IMR-90 (cell line): Measurements from ENCODE around the gene ZNF780B. TPM values are rescaled to one million over a fixed set of nuclear protein-coding genes. Genes with fewer than 3 reads are reported as not detected.

Experiments used
- ATAC-seq: fragments of 200-7000 bp; cut with Tn5 transposase; 2 replicates; pipeline ENCODE4 v1.9.1; 2020; ENCODE audit warnings: low read depth, mild to moderate bottlenecking, moderate library complexity
- BruUV-seq: library from RNA; stranded (reverse); fragments of 400-500 nt; replicated peaks from 2 replicates; lab custom pipeline; 2021; lab: Mats Ljungman, UMichigan
- CTCF ChIA-PET: fragments of 300-600 bp; formaldehyde crosslinking; extraction: SDS; loops from one replicate; lab custom pipeline; 2021; ENCODE audit warnings: antibody characterized with exemption; lab: Yijun Ruan, JAX
- POLR2A ChIA-PET: fragments of 300-600 bp; sonication (Branson Sonifier 250); formaldehyde crosslinking; loops from one replicate; lab custom pipeline; 2022; ENCODE audit warnings: antibody characterized with exemption; ENCODE audit not compliant: unreplicated experiment; lab: Charles Lee
- DNase-seq: peaks from one replicate; pipeline ENCODE4 v3.0.0; 2013
- H2AFZ ChIP-seq: replicated peaks from 2 replicates; pipeline ENCODE3; 2013; ENCODE audit warnings: low read length, mild to moderate bottlenecking; ENCODE audit not compliant: poor library complexity
- H2AK5ac ChIP-seq: 2 replicates; pipeline ENCODE4 v1.6.1; 2013; ENCODE audit warnings: low read depth, low read length, inconsistent platforms
- H2AK9ac ChIP-seq: replicated peaks from 2 replicates; pipeline ENCODE3; 2013; ENCODE audit warnings: mild to moderate bottlenecking, low read depth, low read length, moderate library complexity; ENCODE audit not compliant: poor library complexity
- H2BK120ac ChIP-seq: 2 replicates; pipeline ENCODE4 v1.6.1; 2013; ENCODE audit warnings: low read depth, low read length, inconsistent platforms
- H2BK15ac ChIP-seq: 3 replicates; pipeline ENCODE4 v1.6.1; 2013; ENCODE audit warnings: low read depth, low read length, inconsistent platforms
- H2BK20ac ChIP-seq: 2 replicates; pipeline ENCODE4 v1.6.1; 2013; ENCODE audit warnings: low read depth, mild to moderate bottlenecking, inconsistent platforms, low read length, moderate library complexity
- H2BK5ac ChIP-seq: 2 replicates; pipeline ENCODE4 v1.6.1; 2013; ENCODE audit warnings: mild to moderate bottlenecking, low read depth, low read length, inconsistent platforms; ENCODE audit not compliant: poor library complexity, severe bottlenecking
- H3K14ac ChIP-seq: replicated peaks from 2 replicates; pipeline ENCODE4 v1.6.1; 2013; ENCODE audit warnings: low read depth, low read length, inconsistent platforms
- H3K18ac ChIP-seq: 2 replicates; pipeline ENCODE4 v1.6.1; 2013; ENCODE audit warnings: low read depth, low read length, control low read depth
- H3K23ac ChIP-seq: 2 replicates; pipeline ENCODE4 v1.6.1; 2013; ENCODE audit warnings: low read depth, low read length, inconsistent platforms
- H3K27ac ChIP-seq: 2 replicates; pipeline ENCODE4 v1.5.1; 2013; ENCODE audit warnings: mild to moderate bottlenecking, control low read depth, low read length; ENCODE audit not compliant: insufficient read depth
- H3K27me3 ChIP-seq: 2 replicates; pipeline ENCODE4 v1.6.1; 2013; ENCODE audit warnings: low read length; ENCODE audit not compliant: control insufficient read depth, insufficient read depth
- H3K36me3 ChIP-seq: 2 replicates; pipeline ENCODE4 v1.6.1; 2013; ENCODE audit warnings: low read length, mixed read lengths; ENCODE audit not compliant: control insufficient read depth, insufficient read depth
- H3K4ac ChIP-seq: 2 replicates; pipeline ENCODE4 v1.6.1; 2013; ENCODE audit warnings: low read depth, low read length, inconsistent platforms
- H3K4me1 ChIP-seq: 2 replicates; pipeline ENCODE4 v1.6.1; 2013; ENCODE audit warnings: low read length, mixed read lengths; ENCODE audit not compliant: control insufficient read depth, insufficient read depth
- H3K4me2 ChIP-seq: 2 replicates; pipeline ENCODE4 v1.6.1; 2013; ENCODE audit warnings: low read depth, mild to moderate bottlenecking, control low read depth, low read length, moderate library complexity
- H3K4me3 ChIP-seq: 2 replicates; pipeline ENCODE4 v1.5.1; 2013; ENCODE audit warnings: low read depth, mild to moderate bottlenecking, control low read depth, low read length, moderate library complexity; ENCODE audit not compliant: insufficient read depth
- H3K56ac ChIP-seq: 2 replicates; pipeline ENCODE4 v1.6.1; 2013; ENCODE audit warnings: low read length, inconsistent platforms; ENCODE audit not compliant: insufficient read depth; ENCODE audit errors: extremely low read depth
- H3K79me1 ChIP-seq, 2 experiments: 2 replicates each; pipeline ENCODE4 v1.6.1; 2013; ENCODE audit warnings: low read length in 2 of 2, inconsistent platforms in 1 of 2, low read depth in 1 of 2
- H3K9ac ChIP-seq: 2 replicates; pipeline ENCODE4 v1.6.1; 2013; ENCODE audit warnings: low read depth, low read length, control low read depth
- H3K9me1 ChIP-seq: 2 replicates; pipeline ENCODE4 v1.6.1; 2013; ENCODE audit warnings: low read length, inconsistent platforms; ENCODE audit not compliant: insufficient read depth
- H3K9me3 ChIP-seq: 2 replicates; pipeline ENCODE4 v1.6.1; 2013; ENCODE audit warnings: low read length; ENCODE audit not compliant: control insufficient read depth, insufficient read depth
- H4K20me1 ChIP-seq: 2 replicates; pipeline ENCODE4 v1.6.1; 2013; ENCODE audit warnings: low read length, inconsistent platforms; ENCODE audit not compliant: insufficient read depth
- H4K5ac ChIP-seq: 2 replicates; pipeline ENCODE4 v1.6.1; 2013; ENCODE audit warnings: mild to moderate bottlenecking, low read depth, low read length, control low read depth
- H4K8ac ChIP-seq, 2 experiments: 2 replicates each; pipeline ENCODE4 v1.6.1; 2013; ENCODE audit warnings: low read depth in 2 of 2, low read length in 2 of 2, control low read depth in 1 of 2, inconsistent platforms in 1 of 2
- H4K91ac ChIP-seq: 2 replicates; pipeline ENCODE4 v1.6.1; 2013; ENCODE audit warnings: low read depth, low read length, inconsistent platforms; ENCODE audit not compliant: insufficient read depth
- BHLHE40 ChIP-seq: fragments of 150-350 bp; IDR thresholded peaks from 2 replicates; pipeline ENCODE4 v1.6.1; 2016; ENCODE audit warnings: mild to moderate bottlenecking, low read depth, low read length
- CEBPB ChIP-seq: IDR thresholded peaks from 2 replicates; pipeline ENCODE4 v1.6.1; 2012; ENCODE audit warnings: low read depth, low read length, improper control_type of control experiment
- CHD1 ChIP-seq: IDR thresholded peaks from 2 replicates; pipeline ENCODE4 v1.6.1; 2012; ENCODE audit warnings: low read depth, low read length, improper control_type of control experiment
- ELK1 ChIP-seq: fragments of 150-350 bp; IDR thresholded peaks from 2 replicates; pipeline ENCODE4 v1.6.1; 2016; ENCODE audit warnings: low read depth, mild to moderate bottlenecking, low read length, moderate library complexity, borderline replicate concordance
- FOS ChIP-seq: fragments of 150-350 bp; IDR thresholded peaks from 2 replicates; pipeline ENCODE4 v1.6.1; 2016; ENCODE audit warnings: low read depth, low read length
- MAFK ChIP-seq: IDR thresholded peaks from 2 replicates; pipeline ENCODE4 v1.6.1; 2012; ENCODE audit warnings: low read depth, low read length, improper control_type of control experiment
- MAZ ChIP-seq: IDR thresholded peaks from 2 replicates; pipeline ENCODE4 v1.6.1; 2012; ENCODE audit warnings: low read depth, mild to moderate bottlenecking, low read length, improper control_type of control experiment, moderate library complexity, borderline replicate concordance
- MXI1 ChIP-seq: IDR thresholded peaks from 2 replicates; pipeline ENCODE4 v1.6.1; 2012; ENCODE audit warnings: low read depth, mild to moderate bottlenecking, low read length, moderate library complexity, borderline replicate concordance
- POLR2A ChIP-seq: IDR thresholded peaks from 2 replicates; pipeline ENCODE4 v1.6.1; 2012; ENCODE audit warnings: mild to moderate bottlenecking, low read depth, low read length
- RAD21 ChIP-seq: IDR thresholded peaks from 2 replicates; pipeline ENCODE4 v1.6.1; 2012; ENCODE audit warnings: low read length, improper control_type of control experiment
- RCOR1 ChIP-seq: IDR thresholded peaks from 2 replicates; pipeline ENCODE4 v1.6.1; 2012; ENCODE audit warnings: mild to moderate bottlenecking, low read length, improper control_type of control experiment; ENCODE audit not compliant: insufficient replicate concordance
- RFX5 ChIP-seq: IDR thresholded peaks from 2 replicates; pipeline ENCODE4 v1.8.0; 2012; ENCODE audit warnings: low read depth, mild to moderate bottlenecking, low read length, moderate library complexity
- SMC3 ChIP-seq: fragments of 150-350 bp; IDR thresholded peaks from 2 replicates; pipeline ENCODE4 v1.6.1; 2016; ENCODE audit warnings: low read depth, mild to moderate bottlenecking, antibody characterized with exemption, low read length, moderate library complexity
- USF2 ChIP-seq: fragments of 150-350 bp; IDR thresholded peaks from 2 replicates; pipeline ENCODE4 v1.6.1; 2017; ENCODE audit warnings: mild to moderate bottlenecking, antibody characterized with exemption, low read length, low read depth
- dilution Hi-C: fragments of 300-500 bp; cut with HindIII; formaldehyde crosslinking; loops from one replicate; pipeline ENCODE4 v1.14.3; 2018; ENCODE audit warnings: low sequenced_read_pairs; ENCODE audit not compliant: unreplicated experiment
- in situ Hi-C: fragments of 300-500 bp; cut with MboI; formaldehyde crosslinking; loops from 3 replicates; pipeline ENCODE4 v1.14.3; 2019; ENCODE audit warnings: low sequenced_read_pairs, inconsistent platforms, mixed read lengths
- intact Hi-C: fragments of 100-400 bp; cut with micrococcal nuclease; formaldehyde crosslinking; loops from 2 replicates; pipeline ENCODE4 v1.10.0; 2022
- polyA plus RNA-seq, 3 experiments: library from polyadenylated mRNA; depleted of rRNA; stranded (reverse); fragments of >200 nt; gene quantifications; 2 replicates each; pipeline ENCODE4 v1.2.3, GENCODE V29; 2012; ENCODE audit warnings: low replicate concordance in 1 of 3
- total RNA-seq: library from RNA; depleted of rRNA; stranded (reverse); fragments of >200 nt; gene quantifications from 2 replicates; pipeline ENCODE4 v1.2.3, GENCODE V29; 2012
- TF ChIP-seq, protein P1 (sequence below): conservative IDR thresholded peaks from 2 replicates; pipeline ENCODE4 v1.5.1; 2012; ENCODE audit warnings: mild to moderate bottlenecking, low read depth, low read length, improper control_type of control experiment

Gene ZNF780B
- total and polyA plus RNA-seq, 2 of the 4 experiments (the other 2 are of a cell fraction): 3.7 to 19.9 TPM

- TF ChIP-seq CHD1 (no peak), RFX5 (no peak), RAD21 (no peak)
Measured at GRCh38 chr19:39995794-39996193, 60.2 kb downstream of the ZNF780B start (continued).

DNA sequence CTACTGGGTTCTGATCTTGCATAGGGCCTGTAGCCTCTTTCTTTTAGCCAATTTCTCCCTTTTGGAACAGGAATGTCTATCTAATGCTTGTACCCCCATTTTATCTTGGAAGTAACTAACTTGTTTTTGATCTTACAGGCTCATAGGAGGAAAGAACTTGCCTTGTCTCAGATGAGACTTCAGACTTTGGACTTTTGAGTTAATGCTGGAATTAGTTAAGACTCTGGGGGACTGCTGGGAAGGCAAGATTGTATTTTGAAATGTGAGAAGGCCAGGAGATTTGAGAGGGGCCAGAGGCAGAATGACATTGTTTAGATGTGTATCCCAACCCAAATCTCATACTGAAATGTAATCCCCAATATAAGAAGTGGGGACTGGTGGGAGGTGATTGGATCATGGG lies 61.7 kb downstream of the ZNF780B start:
- DNase-seq: no peak
- no peak for ATAC-seq
- Histone ChIP-seq H3K23ac (no peak overlapping the region), H3K9me1 (no peaks in the 10 kb centered on the region; the same call in 1 of the 2 replicates), H2BK15ac (no peak overlapping the region), H3K14ac (no peak overlapping the region), H3K27ac (no peak overlapping the region), H3K4ac (no peak overlapping the region), H3K56ac (no peak overlapping the region), H3K36me3 (no peaks in the 10 kb centered on the region; the same call in 1 of the 2 replicates), H3K4me3 (no peak overlapping the region), H3K9ac (no peak overlapping the region), H2AK5ac (no peak overlapping the region), H4K8ac (no peak overlapping the region), H4K91ac (no peak overlapping the region), H2BK120ac (no peak overlapping the region), H3K4me2 (no peak overlapping the region), H4K20me1 (no peaks in the 10 kb centered on the region), H4K5ac (no peak overlapping the region), H3K79me1 (peaks cover 19 to 41% of the 10 kb centered on the region in 2 experiments), H3K27me3 (no peaks in the 10 kb centered on the region), H2AFZ (no peak overlapping the region), H3K9me3 (no peaks in the 10 kb centered on the region; the same call in 1 of the 2 replicates), H2BK5ac (no peak overlapping the region), H2BK20ac (no peak overlapping the region), H2AK9ac (no peak overlapping the region), H3K18ac (no peak overlapping the region), H3K4me1 (peaks cover 5% of the 10 kb centered on the region)
- intact Hi-C loops (no loop called here), in situ Hi-C loops (no loop called here), dilution Hi-C loops (no loop called here)
- CTCF ChIA-PET: no interaction called here
- BruUV-seq: no TSS peak
- POLR2A ChIA-PET: no interaction called here
- TF ChIP-seq CHD1: no peak
- no peak for TF ChIP-seq MAZ
- no peak for TF ChIP-seq BHLHE40
- no peak for TF ChIP-seq MAFK
- TF ChIP-seq, protein P1, sequence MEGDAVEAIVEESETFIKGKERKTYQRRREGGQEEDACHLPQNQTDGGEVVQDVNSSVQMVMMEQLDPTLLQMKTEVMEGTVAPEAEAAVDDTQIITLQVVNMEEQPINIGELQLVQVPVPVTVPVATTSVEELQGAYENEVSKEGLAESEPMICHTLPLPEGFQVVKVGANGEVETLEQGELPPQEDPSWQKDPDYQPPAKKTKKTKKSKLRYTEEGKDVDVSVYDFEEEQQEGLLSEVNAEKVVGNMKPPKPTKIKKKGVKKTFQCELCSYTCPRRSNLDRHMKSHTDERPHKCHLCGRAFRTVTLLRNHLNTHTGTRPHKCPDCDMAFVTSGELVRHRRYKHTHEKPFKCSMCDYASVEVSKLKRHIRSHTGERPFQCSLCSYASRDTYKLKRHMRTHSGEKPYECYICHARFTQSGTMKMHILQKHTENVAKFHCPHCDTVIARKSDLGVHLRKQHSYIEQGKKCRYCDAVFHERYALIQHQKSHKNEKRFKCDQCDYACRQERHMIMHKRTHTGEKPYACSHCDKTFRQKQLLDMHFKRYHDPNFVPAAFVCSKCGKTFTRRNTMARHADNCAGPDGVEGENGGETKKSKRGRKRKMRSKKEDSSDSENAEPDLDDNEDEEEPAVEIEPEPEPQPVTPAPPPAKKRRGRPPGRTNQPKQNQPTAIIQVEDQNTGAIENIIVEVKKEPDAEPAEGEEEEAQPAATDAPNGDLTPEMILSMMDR: no peak
- TF ChIP-seq ELK1: no peak
- no peak for TF ChIP-seq RFX5
- no peak for TF ChIP-seq RCOR1
- no peak for TF ChIP-seq FOS
- no peak for TF ChIP-seq CEBPB
- TF ChIP-seq USF2: no peak
- TF ChIP-seq POLR2A: no peak
- TF ChIP-seq SMC3: no peak
- TF ChIP-seq RAD21: no peak
- TF ChIP-seq MXI1: no peak
